GM19240 (cell line): ENCODE results near the gene TMEM132E.
"Not testable (repeated sequence)": the region's sequence is repeated elsewhere in the genome, so short reads cannot be mapped to it uniquely, and the experiment has no call there.

Experiments used
- DNase-seq: peaks from one replicate; pipeline ENCODE4 v3.0.0; 2011; ENCODE audit warnings: low spot score; ENCODE audit not compliant: insufficient read length

Gene TMEM132E, protein sequence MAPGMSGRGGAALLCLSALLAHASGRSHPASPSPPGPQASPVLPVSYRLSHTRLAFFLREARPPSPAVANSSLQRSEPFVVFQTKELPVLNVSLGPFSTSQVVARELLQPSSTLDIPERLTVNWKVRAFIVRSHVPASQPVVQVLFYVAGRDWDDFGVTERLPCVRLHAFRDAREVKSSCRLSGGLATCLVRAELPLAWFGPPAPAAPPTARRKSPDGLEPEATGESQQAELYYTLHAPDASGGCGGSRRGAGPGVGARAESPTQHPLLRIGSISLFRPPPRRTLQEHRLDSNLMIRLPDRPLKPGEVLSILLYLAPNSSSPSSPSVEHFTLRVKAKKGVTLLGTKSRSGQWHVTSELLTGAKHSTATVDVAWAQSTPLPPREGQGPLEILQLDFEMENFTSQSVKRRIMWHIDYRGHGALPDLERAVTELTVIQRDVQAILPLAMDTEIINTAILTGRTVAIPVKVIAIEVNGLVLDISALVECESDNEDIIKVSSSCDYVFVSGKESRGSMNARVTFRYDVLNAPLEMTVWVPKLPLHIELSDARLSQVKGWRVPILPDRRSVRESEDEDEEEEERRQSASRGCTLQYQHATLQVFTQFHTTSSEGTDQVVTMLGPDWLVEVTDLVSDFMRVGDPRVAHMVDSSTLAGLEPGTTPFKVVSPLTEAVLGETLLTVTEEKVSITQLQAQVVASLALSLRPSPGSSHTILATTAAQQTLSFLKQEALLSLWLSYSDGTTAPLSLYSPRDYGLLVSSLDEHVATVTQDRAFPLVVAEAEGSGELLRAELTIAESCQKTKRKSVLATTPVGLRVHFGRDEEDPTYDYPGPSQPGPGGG (N-terminal part only)

DNA sequence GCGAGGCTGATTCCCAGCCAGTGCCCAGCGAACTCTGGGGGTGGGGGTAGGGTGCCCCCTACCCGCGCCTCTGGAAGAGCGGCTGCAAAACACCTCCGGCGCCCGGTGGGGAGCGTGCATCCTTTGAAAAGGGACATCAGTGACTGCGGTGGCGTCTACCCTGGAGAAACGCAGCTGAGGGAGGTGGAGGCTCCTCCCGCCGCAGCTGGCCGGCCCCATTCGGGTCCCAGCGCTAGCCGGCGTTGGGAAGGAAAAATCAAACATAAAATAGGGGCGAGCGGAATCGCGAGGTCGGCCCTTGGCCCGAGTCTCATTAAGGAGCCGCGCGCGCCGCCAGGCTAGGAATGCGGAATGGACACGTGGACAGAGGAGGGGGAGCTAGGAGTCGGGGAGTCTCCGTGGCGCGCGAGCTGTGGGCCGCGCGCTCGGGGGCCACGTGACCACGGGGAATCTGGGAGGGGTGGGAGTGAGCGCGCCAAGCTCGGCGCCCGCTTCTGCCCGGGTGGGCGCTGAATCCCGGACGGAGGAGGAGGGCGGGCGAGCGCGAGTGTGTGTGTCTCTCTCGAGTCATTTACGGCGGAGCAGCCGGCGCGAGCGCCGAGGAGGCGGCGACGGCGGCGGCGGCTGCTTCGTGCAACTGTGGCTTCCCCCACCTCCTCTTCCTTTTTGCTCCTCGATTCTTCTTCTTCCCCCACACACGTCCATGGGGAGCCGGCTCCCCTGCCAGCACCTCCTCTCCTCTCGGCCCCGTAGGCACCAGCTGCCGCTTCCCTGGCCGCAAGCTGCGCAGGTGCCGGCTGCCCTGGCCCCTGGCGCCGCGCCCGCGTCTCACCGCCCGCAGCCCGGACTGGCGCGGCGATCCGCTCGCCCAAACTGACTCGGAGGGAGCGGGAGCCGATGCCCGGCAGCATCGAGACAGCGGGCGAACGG, at the start of gene TMEM132E:
TSS of gene TMEM132E (plus strand) at position 566 of the 930 bp plus-strand sequence. CDS start 1,495 bp downstream, outside the sequence.
- DNase-seq: no peak

DNA sequence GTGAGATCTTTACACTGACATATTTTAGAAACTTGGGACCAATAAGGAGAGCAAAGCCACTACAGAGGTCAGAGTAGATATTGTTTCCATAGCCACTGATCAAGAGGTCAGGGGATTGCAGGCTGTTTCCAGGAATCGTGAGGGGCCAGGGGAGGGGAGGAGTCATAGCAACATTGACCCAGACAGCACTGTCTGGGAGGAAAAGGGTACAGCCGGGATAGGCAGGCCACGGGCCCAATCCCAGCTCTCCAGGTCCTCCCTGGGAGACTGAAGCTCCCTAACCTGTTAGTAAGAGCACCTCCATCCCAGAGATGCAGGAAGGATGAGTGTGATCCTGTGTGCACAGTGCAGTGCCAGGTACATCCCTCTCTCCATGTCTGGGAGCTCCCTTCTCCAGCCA, 48.5 kb upstream of the TMEM132E start:
- DNase-seq: no peak

- DNase-seq: no peak
Observed at GRCh38 chr17:34532281-34533065, 46.9 kb upstream of the TMEM132E start.

- DNase-seq: no peak
Observed at GRCh38 chr17:34533806-34534527, 45.4 kb upstream of the TMEM132E start.

- DNase-seq: no peak
Observed at GRCh38 chr17:34537445-34537844, 41.9 kb upstream of the TMEM132E start.

- DNase-seq: not testable (repeated sequence)
Observed at GRCh38 chr17:34538582-34538981, 40.8 kb upstream of the TMEM132E start.

- no peak for DNase-seq
Observed at GRCh38 chr17:34539881-34540280, 39.5 kb upstream of the TMEM132E start.

- DNase-seq: no peak
Observed at GRCh38 chr17:34542700-34543336, 36.6 kb upstream of the TMEM132E start.

- DNase-seq: no peak
Observed at GRCh38 chr17:34547453-34548063, 31.8 kb upstream of the TMEM132E start.

DNA sequence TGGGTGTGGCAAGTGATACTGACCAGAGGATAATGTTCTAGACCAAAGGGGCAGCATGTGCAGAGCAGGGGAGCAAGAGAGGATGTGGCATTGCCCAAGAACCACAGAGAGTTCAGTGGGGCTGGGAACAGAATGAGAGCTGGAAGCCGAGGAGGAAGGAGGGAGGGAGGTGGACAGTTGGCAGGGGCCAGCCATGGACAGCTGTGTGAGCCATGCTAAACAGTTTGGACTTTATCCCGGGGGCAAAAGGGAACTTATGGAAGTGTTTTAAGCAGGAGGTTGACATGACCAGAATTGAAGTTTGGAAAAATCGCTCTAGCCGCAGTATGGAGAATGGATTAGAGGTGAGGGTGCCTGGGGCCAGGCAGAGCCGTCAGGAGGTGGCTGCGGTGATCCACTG, 29.4 kb upstream of the TMEM132E start:
- no peak for DNase-seq

DNA sequence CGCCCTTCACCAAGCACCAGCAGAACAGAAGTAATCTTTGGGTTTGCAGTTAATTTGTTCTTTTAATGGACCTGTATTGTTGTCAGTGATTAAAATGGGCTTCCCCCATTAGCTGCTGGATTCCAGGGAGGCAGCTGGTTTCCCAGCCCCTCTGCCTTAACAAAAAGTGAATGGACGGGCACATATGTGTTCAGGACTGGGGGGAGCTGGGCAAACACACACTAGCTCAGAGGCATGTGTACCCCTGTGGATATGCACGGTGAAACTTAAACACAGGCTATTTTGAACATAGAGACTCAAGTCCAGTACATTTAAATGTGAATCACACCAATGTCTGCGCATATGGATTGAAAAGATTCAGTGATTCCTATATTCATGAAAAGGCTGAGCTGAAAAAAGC, 25.5 kb upstream of the TMEM132E start:
- DNase-seq: no peak

DNA sequence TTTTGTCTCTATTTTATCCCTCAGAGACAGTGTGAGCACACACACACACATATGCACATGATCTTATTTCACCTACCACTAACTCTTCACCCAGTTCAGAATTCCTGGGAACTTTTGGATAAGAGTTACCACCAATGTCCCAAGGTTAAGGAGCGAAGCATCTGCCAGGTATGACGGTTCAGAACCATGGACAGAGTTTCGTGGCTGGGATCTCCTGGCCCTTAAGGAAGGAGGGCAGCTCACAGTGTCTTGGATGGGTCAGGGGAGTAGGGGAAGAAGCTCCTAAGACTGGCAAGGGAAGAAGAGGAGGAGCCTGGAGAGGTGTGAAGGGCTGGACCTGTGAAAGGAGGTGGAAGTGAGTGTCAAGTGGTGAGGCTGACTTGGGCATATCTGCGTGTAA, 23.0 kb upstream of the TMEM132E start:
- DNase-seq: no peak

- DNase-seq: no peak
Observed at GRCh38 chr17:34556931-34557330, 22.5 kb upstream of the TMEM132E start.

DNA sequence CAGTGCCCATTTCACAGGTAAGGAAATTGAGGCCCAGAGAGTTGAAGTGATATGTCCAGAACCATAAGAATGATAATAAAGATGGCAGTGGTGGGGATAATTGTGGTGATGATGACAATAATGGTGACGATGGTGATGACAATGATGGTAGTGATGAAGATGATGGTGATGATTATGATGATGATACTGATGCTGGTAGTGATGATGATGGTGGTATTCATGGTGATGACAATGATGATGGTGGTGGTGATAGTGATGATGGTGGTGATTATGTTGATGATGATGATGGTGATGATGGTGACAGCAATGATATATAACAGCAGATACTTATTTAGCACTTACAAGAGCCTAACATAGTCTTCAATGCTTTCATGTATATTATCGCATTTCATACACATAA, 18.1 kb upstream of the TMEM132E start:
- no peak for DNase-seq

GRCh38 chr17:34562387-34562786, 17.0 kb upstream of the TMEM132E start:
- DNase-seq: no peak

GRCh38 chr17:34565713-34566112, 13.7 kb upstream of the TMEM132E start:
- DNase-seq: no peak

DNA sequence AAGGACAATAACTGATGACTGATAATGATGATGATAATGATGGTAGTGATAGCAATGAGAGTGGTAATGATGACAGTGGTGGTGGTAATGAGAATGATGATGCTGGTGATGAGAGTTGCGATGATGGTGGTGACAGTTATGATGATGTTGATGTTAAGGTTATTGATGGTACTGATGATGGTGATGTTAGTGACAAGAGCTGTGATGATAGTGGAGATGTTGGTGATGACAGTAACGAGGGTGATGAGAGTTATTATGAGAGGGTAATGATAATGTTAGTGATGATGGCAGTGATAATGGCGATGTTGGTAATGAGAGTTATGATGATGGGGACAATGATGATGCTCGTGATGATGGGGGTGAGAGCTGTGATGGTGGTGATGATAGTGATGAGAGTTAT, 13.2 kb upstream of the TMEM132E start:
- DNase-seq: no peak

DNA sequence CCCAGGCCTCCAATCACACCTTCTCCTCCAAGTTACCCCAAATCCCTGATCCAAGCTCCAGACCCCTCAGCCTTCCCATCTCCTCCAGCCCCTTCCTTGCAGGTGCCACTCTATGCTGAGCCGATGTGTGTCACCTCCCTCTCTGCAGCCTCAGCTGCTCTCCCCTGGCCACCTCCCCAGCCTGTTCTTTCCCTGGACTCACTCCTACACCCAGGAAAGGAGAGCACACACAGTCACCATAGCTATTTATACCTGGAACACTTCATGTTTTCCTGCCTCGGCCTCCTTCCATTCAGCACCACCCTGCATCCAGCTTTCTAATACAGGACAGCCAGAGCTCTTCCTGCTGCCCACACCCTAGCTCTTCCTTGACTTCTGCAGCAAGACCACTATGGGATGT, 12.5 kb upstream of the TMEM132E start:
- DNase-seq: no peak
